B cell (primary cell): Measurements from ENCODE around the gene CEP44.

Experiments
- EZH2 ChIP-seq: IDR thresholded peaks from 2 replicates; pipeline ENCODE4 v1.6.1; 2012; ENCODE audit warnings: borderline replicate concordance, low read depth, mild to moderate bottlenecking, moderate library complexity, low read length; ENCODE audit not compliant: insufficient read depth, poor library complexity, severe bottlenecking
- TF ChIP-seq, protein P1 (sequence below): fragments of 200-600 bp; IDR thresholded peaks from one replicate; pipeline ENCODE4 v1.8.0; 2022; ENCODE audit warnings: antibody characterized with exemption, mild to moderate bottlenecking

DNA sequence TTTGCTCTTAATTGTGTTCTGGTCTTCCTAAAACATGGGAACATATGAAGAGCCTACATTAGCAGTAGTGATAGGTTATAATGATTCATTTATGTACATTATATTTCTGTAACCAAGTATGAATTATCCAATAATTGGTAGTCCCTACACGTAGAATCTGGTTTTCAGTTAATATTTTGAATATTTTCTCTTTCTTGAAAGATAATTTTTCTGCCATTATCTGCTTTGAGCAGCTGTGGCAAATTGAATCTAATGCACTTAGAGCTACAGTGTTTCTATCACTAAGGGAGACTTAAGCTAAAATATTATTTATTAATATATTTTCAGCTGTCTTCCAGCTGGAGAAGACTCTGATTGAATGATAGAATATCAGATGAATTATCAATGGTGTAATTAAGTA lies 21.0 kb downstream of the CEP44 start:
- TF ChIP-seq, protein P1, sequence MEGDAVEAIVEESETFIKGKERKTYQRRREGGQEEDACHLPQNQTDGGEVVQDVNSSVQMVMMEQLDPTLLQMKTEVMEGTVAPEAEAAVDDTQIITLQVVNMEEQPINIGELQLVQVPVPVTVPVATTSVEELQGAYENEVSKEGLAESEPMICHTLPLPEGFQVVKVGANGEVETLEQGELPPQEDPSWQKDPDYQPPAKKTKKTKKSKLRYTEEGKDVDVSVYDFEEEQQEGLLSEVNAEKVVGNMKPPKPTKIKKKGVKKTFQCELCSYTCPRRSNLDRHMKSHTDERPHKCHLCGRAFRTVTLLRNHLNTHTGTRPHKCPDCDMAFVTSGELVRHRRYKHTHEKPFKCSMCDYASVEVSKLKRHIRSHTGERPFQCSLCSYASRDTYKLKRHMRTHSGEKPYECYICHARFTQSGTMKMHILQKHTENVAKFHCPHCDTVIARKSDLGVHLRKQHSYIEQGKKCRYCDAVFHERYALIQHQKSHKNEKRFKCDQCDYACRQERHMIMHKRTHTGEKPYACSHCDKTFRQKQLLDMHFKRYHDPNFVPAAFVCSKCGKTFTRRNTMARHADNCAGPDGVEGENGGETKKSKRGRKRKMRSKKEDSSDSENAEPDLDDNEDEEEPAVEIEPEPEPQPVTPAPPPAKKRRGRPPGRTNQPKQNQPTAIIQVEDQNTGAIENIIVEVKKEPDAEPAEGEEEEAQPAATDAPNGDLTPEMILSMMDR, result no peak
- no peak for TF ChIP-seq EZH2
